ENCODE measurements around the gene FAM161B. TPM values are rescaled to one million over a fixed set of nuclear protein-coding genes. Genes with fewer than 3 reads are reported as not detected.
"Not testable (repeated sequence)": the region's sequence is repeated elsewhere in the genome, so short reads cannot be mapped to it uniquely, and the experiment has no call there.

The FAM161B gene
- total RNA-seq, 2 donors from 2014 or later, result 1.0 to 1.6 TPM

DNA sequence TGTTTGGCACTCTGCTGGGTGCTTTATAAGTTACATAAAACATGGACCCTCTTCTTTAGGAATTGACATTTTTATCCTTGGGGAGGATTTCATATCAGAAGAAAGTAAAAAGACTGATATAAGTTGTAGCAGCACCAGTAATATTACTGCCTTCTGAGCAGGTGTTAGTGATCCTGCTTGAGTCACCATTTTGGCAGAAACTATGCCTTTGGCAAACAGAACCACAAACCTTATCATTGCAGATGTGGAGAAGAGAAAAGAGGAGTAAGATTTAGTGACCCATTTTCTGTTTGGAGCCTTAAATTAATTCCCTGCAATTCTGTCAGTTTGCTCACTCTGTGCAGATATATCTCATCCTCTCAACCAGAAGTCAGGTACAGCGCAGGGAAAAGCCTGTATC, 40.2 kb downstream of the FAM161B start:
- Histone ChIP-seq H3K9me3 (no peaks in the 10 kb centered on the region), H3K36me3 (replicated peaks in 1 of 2; ENCODE audit: insufficient read depth in 1 of 2, low read depth in 2 of 2) (peaks cover 5 to 21% of the 10 kb centered on the region in 2 donors), H3K4me1 (peaks cover 8% of the 10 kb centered on the region), H3K27ac (no peak overlapping the region), H3K27me3 (no peaks in the 10 kb centered on the region), H3K4me3 (no peak overlapping the region)
- no peak for TF ChIP-seq POLR2A (IDR thresholded peaks at IDR 0.05)
- TF ChIP-seq CTCF (IDR thresholded peaks at IDR 0.05), result no peak
- WGBS, 2 donors, result 100% methylated on average over 1 of the region's 1 CpG
- intact Hi-C loops (cut with DNase I), result no loop called here
- ATAC-seq (no peak), DNase-seq (no peak)

- no peaks in the 10 kb centered on the region for H3K9me3 ChIP-seq
- 67 to 100% methylated on average over 3 of the region's 3 CpGs for WGBS, 2 donors
- no peak overlapping the region for H3K27ac ChIP-seq
- H3K4me1 ChIP-seq, result no peaks in the 10 kb centered on the region
- H3K4me3 ChIP-seq, result no peak overlapping the region
- intact Hi-C loops (cut with DNase I), result no loop called here
- no peaks in the 10 kb centered on the region for H3K27me3 ChIP-seq
- H3K36me3 ChIP-seq (replicated peaks in 1 of 2; ENCODE audit: insufficient read depth in 1 of 2, low read depth in 2 of 2), result peaks cover 10 to 30% of the 10 kb centered on the region in 2 donors
- ATAC-seq (no peak), DNase-seq (no peak)
- TF ChIP-seq CTCF (IDR thresholded peaks at IDR 0.05) (no peak), POLR2A (IDR thresholded peaks at IDR 0.05) (no peak)
Measured at GRCh38 chr14:73903028-73903427, 46.9 kb downstream of the FAM161B start.

DNA sequence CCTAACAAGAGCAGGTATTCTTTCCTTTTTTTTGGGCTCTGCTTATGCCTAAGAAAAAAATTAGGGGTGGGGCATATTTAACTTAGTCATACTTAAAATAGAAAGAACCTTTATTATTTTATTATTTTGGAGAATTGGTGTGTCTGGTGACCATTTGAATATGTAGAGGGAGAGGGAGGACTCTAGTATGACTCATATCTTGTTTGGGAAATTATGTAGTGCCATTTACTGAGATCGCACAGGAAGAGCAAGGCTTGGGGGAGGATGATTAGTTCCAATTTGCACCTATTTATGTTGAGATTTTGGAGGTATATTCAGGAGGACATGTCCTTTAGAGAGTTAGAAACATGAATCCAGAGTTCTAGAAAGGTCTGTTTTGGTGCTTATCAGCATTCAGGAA, 53.4 kb downstream of the FAM161B start:
- no peak for TF ChIP-seq CTCF (IDR thresholded peaks at IDR 0.05)
- TF ChIP-seq POLR2A (IDR thresholded peaks at IDR 0.05), result no peak
- Histone ChIP-seq H3K27me3 (no peaks in the 10 kb centered on the region), H3K4me3 (no peak overlapping the region), H3K9me3 (no peaks in the 10 kb centered on the region), H3K36me3 (replicated peaks in 1 of 2; ENCODE audit: insufficient read depth in 1 of 2, low read depth in 2 of 2) (peaks cover 0 to 36% of the 10 kb centered on the region in 2 donors), H3K27ac (no peak overlapping the region), H3K4me1 (no peaks in the 10 kb centered on the region)
- DNase-seq (no peak), ATAC-seq (no peak)
- WGBS, 2 donors, result 92 to 96% methylated on average over 1 of the region's 1 CpG
- intact Hi-C loops (cut with DNase I), result no loop called here

GRCh38 chr14:73895939-73896338, 54.0 kb downstream of the FAM161B start:
- H3K27me3 ChIP-seq, result no peaks in the 10 kb centered on the region
- ATAC-seq (no peak), DNase-seq (no peak)
- no peaks in the 10 kb centered on the region for H3K4me1 ChIP-seq
- no peak overlapping the region for H3K4me3 ChIP-seq
- no peaks in the 10 kb centered on the region for H3K9me3 ChIP-seq
- intact Hi-C loops (cut with DNase I), result no loop called here
- peaks cover 0 to 36% of the 10 kb centered on the region in 2 donors for H3K36me3 ChIP-seq (replicated peaks in 1 of 2; ENCODE audit: insufficient read depth in 1 of 2, low read depth in 2 of 2)
- TF ChIP-seq CTCF (IDR thresholded peaks at IDR 0.05), result no peak
- no peak for TF ChIP-seq POLR2A (IDR thresholded peaks at IDR 0.05)
- no peak overlapping the region for H3K27ac ChIP-seq
- 46 to 47% methylated on average over 1 of the region's 1 CpG for WGBS, 2 donors

DNA sequence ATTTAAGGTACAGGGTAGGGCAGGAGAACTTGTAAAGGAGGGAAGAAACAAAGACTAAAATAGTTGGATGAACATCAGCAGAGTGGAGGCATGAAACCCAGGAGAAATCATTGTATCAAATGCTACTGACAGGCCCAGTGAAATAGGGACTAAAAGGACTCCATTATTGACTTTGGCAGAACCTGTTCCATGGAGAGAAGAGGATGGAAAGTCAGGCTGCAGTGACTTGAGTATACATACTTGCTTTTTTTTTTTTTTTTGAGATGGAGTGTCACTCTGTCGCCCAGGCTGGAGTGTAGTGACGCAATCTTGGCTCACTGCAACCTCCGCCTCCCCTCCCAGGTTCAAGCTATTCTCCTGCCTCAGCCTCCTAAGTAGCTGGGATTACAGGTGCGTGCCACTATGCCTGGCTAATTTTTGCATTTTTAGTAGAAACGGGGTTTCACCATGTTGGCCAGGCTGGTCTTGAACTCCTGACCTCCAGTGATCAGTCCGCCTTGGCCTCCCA, 55.7 kb downstream of the FAM161B start:
- ATAC-seq; H3K4me3 ChIP-seq; H3K4me1 ChIP-seq; H3K27me3 ChIP-seq; H3K9me3 ChIP-seq; H3K27ac ChIP-seq; intact Hi-C loops (cut with DNase I); DNase-seq: not testable (repeated sequence)
- H3K36me3 ChIP-seq (replicated peaks in 1 of 2; ENCODE audit: insufficient read depth in 1 of 2, low read depth in 2 of 2), result peaks cover 0 to 33% of the 10 kb centered on the region in 2 donors
- WGBS, 2 donors, result 89% methylated on average over 6 of the region's 6 CpGs
